HepG2 (cell line): ENCODE results near the gene KDM8. TPM values are rescaled to one million over a fixed set of nuclear protein-coding genes. Genes with fewer than 3 reads are reported as not detected.

Experiments
- HOXA5 ChIP-seq: sonication (generic); formaldehyde crosslinking; IDR thresholded peaks from 2 replicates; pipeline ENCODE4 v1.4.0; 2020; ENCODE audit warnings: missing genetic modification reagents
- MBNL3 ChIP-seq: fragments of 250-450 bp; sonication (Bioruptor Pico); conservative IDR thresholded peaks from 2 replicates; pipeline ENCODE4 v1.8.0; 2022; ENCODE audit warnings: mild to moderate bottlenecking, inconsistent platforms
- MYNN ChIP-seq: sonication (generic); formaldehyde crosslinking; IDR thresholded peaks from 2 replicates; pipeline ENCODE4 v1.4.0; 2020; ENCODE audit warnings: mild to moderate bottlenecking, low read depth, missing genetic modification reagents
- RBM22 ChIP-seq: fragments of 200-400 bp; formaldehyde crosslinking; optimal IDR thresholded peaks from 2 replicates; pipeline ENCODE3; 2017; ENCODE audit warnings: mild to moderate bottlenecking, low read length, moderate library complexity
- ZNF160 ChIP-seq: sonication (generic); formaldehyde crosslinking; IDR thresholded peaks from 2 replicates; pipeline ENCODE4 v1.8.0; 2022; ENCODE audit warnings: mild to moderate bottlenecking, inconsistent platforms, missing genetic modification reagents
- ZNF20 ChIP-seq: sonication (generic); formaldehyde crosslinking; IDR thresholded peaks from 2 replicates; pipeline ENCODE4 v1.4.0; 2020; ENCODE audit warnings: mild to moderate bottlenecking, moderate library complexity, missing genetic modification reagents
- ZNF382 ChIP-seq: sonication (generic); formaldehyde crosslinking; IDR thresholded peaks from 2 replicates; pipeline ENCODE4 v1.5.0; 2020; ENCODE audit warnings: missing genetic modification reagents, mild to moderate bottlenecking, borderline replicate concordance
- ZNF629 ChIP-seq: sonication (generic); formaldehyde crosslinking; conservative IDR thresholded peaks from 2 replicates; pipeline ENCODE4 v1.5.0; 2020; ENCODE audit warnings: missing genetic modification reagents
- ZNF781 ChIP-seq: sonication (generic); formaldehyde crosslinking; IDR thresholded peaks from 2 replicates; pipeline ENCODE4 v1.5.1; 2020; ENCODE audit warnings: borderline replicate concordance, mild to moderate bottlenecking, missing genetic modification reagents; ENCODE audit errors: not compliant biosample characterization
- polyA plus RNA-seq, 8 experiments: library from polyadenylated mRNA; depleted of rRNA in 3 of 8; stranded (reverse) in 7 of 8; unstranded in 1 of 8; fragments of >200 nt; fragmentation: Illumina TruSeq in 4 of 8; extraction: Trizol in 4 of 8; gene quantifications; 2 replicates each; pipeline versions ENCODE4 v1.2.1 to v1.2.3, GENCODE V29; 2011 to 2016; ENCODE audit warnings: low read depth in 4 of 8, missing spikeins in 1 of 8, mixed read lengths in 1 of 8; ENCODE audit not compliant: insufficient read depth in 1 of 8
- total RNA-seq, 5 experiments: library from RNA; depleted of rRNA; stranded (reverse); fragments of >200 nt; fragmentation: Illumina TruSeq; extraction: Trizol; gene quantifications; 2 replicates each; pipeline ENCODE4 v1.2.3, GENCODE V29; 2016; ENCODE audit warnings: low read depth in 1 of 5
- TF ChIP-seq, protein P1 (sequence below): sonication (generic); formaldehyde crosslinking; IDR thresholded peaks from 2 replicates; pipeline ENCODE4 v1.4.0; 2020; ENCODE audit warnings: mild to moderate bottlenecking, missing genetic modification reagents
- TF ChIP-seq, protein P2 (sequence below): sonication (generic); formaldehyde crosslinking; IDR thresholded peaks from 2 replicates; pipeline ENCODE4 v1.4.0; 2020; ENCODE audit warnings: mild to moderate bottlenecking, missing genetic modification reagents, borderline replicate concordance
- TF ChIP-seq, protein P3 (sequence below): sonication (generic); formaldehyde crosslinking; IDR thresholded peaks from 2 replicates; pipeline ENCODE4 v1.8.0; 2022; ENCODE audit warnings: mild to moderate bottlenecking, missing genetic modification reagents; ENCODE audit not compliant: insufficient replicate concordance
- TF ChIP-seq, protein P4 (sequence below): sonication (generic); formaldehyde crosslinking; conservative IDR thresholded peaks from 2 replicates; pipeline ENCODE4 v1.8.1; 2023; ENCODE audit warnings: missing genetic modification reagents
- TF ChIP-seq, protein P5 (sequence below): sonication (generic); formaldehyde crosslinking; IDR thresholded peaks from 2 replicates; pipeline ENCODE4 v1.5.1; 2020; ENCODE audit warnings: mild to moderate bottlenecking, missing genetic modification reagents, moderate library complexity

The KDM8 gene
- total and polyA plus RNA-seq, 2 of the 13 experiments (the other 11 are each of a cell fraction or from before 2014, with no cell fraction given) = 3.3 to 8.6 TPM

DNA sequence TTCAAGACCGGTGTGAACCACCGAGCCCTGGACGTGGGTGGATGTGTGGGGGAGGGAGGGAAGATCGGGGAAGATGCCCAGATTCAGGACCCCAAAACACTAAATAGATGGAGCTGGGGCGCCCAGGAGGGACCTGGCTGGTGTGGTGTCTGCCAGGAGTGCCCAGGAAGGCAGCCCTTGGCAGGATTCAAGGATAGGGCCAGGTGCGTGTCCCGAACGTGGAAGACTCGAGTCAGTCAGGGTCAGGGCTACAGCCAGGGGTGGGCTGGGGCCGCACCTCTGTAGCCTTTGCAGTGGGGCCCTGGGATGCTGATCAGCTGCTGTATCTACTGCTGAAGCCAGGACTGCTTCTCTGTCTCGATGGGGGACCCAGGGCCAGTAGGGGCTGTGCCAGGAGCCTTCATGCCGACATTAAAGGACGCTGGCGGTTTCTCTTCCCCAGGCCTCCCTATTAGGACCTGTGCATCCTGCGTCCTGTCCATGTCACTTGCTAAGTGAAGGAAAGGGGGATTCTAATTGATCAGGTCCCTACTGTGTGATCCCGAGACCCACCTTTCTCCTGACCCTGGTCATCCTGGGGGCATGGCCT is 13.1 kb downstream of the KDM8 start (continued):
- TF ChIP-seq, protein P1, sequence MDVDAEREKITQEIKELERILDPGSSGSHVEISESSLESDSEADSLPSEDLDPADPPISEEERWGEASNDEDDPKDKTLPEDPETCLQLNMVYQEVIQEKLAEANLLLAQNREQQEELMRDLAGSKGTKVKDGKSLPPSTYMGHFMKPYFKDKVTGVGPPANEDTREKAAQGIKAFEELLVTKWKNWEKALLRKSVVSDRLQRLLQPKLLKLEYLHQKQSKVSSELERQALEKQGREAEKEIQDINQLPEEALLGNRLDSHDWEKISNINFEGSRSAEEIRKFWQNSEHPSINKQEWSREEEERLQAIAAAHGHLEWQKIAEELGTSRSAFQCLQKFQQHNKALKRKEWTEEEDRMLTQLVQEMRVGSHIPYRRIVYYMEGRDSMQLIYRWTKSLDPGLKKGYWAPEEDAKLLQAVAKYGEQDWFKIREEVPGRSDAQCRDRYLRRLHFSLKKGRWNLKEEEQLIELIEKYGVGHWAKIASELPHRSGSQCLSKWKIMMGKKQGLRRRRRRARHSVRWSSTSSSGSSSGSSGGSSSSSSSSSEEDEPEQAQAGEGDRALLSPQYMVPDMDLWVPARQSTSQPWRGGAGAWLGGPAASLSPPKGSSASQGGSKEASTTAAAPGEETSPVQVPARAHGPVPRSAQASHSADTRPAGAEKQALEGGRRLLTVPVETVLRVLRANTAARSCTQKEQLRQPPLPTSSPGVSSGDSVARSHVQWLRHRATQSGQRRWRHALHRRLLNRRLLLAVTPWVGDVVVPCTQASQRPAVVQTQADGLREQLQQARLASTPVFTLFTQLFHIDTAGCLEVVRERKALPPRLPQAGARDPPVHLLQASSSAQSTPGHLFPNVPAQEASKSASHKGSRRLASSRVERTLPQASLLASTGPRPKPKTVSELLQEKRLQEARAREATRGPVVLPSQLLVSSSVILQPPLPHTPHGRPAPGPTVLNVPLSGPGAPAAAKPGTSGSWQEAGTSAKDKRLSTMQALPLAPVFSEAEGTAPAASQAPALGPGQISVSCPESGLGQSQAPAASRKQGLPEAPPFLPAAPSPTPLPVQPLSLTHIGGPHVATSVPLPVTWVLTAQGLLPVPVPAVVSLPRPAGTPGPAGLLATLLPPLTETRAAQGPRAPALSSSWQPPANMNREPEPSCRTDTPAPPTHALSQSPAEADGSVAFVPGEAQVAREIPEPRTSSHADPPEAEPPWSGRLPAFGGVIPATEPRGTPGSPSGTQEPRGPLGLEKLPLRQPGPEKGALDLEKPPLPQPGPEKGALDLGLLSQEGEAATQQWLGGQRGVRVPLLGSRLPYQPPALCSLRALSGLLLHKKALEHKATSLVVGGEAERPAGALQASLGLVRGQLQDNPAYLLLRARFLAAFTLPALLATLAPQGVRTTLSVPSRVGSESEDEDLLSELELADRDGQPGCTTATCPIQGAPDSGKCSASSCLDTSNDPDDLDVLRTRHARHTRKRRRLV (CRISPR knock-in tag) = no peak
- TF ChIP-seq, protein P2, sequence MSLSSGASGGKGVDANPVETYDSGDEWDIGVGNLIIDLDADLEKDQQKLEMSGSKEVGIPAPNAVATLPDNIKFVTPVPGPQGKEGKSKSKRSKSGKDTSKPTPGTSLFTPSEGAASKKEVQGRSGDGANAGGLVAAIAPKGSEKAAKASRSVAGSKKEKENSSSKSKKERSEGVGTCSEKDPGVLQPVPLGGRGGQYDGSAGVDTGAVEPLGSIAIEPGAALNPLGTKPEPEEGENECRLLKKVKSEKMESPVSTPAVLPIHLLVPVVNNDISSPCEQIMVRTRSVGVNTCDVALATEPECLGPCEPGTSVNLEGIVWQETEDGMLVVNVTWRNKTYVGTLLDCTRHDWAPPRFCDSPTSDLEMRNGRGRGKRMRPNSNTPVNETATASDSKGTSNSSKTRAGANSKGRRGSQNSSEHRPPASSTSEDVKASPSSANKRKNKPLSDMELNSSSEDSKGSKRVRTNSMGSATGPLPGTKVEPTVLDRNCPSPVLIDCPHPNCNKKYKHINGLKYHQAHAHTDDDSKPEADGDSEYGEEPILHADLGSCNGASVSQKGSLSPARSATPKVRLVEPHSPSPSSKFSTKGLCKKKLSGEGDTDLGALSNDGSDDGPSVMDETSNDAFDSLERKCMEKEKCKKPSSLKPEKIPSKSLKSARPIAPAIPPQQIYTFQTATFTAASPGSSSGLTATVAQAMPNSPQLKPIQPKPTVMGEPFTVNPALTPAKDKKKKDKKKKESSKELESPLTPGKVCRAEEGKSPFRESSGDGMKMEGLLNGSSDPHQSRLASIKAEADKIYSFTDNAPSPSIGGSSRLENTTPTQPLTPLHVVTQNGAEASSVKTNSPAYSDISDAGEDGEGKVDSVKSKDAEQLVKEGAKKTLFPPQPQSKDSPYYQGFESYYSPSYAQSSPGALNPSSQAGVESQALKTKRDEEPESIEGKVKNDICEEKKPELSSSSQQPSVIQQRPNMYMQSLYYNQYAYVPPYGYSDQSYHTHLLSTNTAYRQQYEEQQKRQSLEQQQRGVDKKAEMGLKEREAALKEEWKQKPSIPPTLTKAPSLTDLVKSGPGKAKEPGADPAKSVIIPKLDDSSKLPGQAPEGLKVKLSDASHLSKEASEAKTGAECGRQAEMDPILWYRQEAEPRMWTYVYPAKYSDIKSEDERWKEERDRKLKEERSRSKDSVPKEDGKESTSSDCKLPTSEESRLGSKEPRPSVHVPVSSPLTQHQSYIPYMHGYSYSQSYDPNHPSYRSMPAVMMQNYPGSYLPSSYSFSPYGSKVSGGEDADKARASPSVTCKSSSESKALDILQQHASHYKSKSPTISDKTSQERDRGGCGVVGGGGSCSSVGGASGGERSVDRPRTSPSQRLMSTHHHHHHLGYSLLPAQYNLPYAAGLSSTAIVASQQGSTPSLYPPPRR = no peak
- TF ChIP-seq MYNN (CRISPR knock-in tag) (no peak), HOXA5 (no peak), RBM22 (no peak), ZNF20 (CRISPR knock-in tag) (no peak), ZNF629 (CRISPR knock-in tag) (no peak), ZNF781 (CRISPR knock-in tag) (no peak), ZNF382 (CRISPR knock-in tag) (no peak), MBNL3 (CRISPR knock-in tag) (no peak), ZNF160 (CRISPR knock-in tag) (no peak)
- TF ChIP-seq, protein P3, sequence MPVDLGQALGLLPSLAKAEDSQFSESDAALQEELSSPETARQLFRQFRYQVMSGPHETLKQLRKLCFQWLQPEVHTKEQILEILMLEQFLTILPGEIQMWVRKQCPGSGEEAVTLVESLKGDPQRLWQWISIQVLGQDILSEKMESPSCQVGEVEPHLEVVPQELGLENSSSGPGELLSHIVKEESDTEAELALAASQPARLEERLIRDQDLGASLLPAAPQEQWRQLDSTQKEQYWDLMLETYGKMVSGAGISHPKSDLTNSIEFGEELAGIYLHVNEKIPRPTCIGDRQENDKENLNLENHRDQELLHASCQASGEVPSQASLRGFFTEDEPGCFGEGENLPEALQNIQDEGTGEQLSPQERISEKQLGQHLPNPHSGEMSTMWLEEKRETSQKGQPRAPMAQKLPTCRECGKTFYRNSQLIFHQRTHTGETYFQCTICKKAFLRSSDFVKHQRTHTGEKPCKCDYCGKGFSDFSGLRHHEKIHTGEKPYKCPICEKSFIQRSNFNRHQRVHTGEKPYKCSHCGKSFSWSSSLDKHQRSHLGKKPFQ (CRISPR knock-in tag) = no peak
- TF ChIP-seq, protein P4, sequence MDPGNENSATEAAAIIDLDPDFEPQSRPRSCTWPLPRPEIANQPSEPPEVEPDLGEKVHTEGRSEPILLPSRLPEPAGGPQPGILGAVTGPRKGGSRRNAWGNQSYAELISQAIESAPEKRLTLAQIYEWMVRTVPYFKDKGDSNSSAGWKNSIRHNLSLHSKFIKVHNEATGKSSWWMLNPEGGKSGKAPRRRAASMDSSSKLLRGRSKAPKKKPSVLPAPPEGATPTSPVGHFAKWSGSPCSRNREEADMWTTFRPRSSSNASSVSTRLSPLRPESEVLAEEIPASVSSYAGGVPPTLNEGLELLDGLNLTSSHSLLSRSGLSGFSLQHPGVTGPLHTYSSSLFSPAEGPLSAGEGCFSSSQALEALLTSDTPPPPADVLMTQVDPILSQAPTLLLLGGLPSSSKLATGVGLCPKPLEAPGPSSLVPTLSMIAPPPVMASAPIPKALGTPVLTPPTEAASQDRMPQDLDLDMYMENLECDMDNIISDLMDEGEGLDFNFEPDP (CRISPR knock-in tag) = no peak
- TF ChIP-seq, protein P5, sequence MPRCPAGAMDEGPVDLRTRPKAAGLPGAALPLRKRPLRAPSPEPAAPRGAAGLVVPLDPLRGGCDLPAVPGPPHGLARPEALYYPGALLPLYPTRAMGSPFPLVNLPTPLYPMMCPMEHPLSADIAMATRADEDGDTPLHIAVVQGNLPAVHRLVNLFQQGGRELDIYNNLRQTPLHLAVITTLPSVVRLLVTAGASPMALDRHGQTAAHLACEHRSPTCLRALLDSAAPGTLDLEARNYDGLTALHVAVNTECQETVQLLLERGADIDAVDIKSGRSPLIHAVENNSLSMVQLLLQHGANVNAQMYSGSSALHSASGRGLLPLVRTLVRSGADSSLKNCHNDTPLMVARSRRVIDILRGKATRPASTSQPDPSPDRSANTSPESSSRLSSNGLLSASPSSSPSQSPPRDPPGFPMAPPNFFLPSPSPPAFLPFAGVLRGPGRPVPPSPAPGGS = no peak
